IMR-90 (cell line): ENCODE data around the gene ZDHHC17.

Experiments used
- CHD1 ChIP-seq: IDR thresholded peaks from 2 replicates; pipeline ENCODE4 v1.6.1; 2012; ENCODE audit warnings: low read depth, low read length, improper control_type of control experiment
- CTCF ChIP-seq: conservative IDR thresholded peaks from 2 replicates; pipeline ENCODE4 v1.5.1; 2012; ENCODE audit warnings: mild to moderate bottlenecking, low read depth, low read length, improper control_type of control experiment
- FOS ChIP-seq: fragments of 150-350 bp; IDR thresholded peaks from 2 replicates; pipeline ENCODE4 v1.6.1; 2016; ENCODE audit warnings: low read depth, low read length
- POLR2A ChIP-seq: IDR thresholded peaks from 2 replicates; pipeline ENCODE4 v1.6.1; 2012; ENCODE audit warnings: mild to moderate bottlenecking, low read depth, low read length
- RAD21 ChIP-seq: IDR thresholded peaks from 2 replicates; pipeline ENCODE4 v1.6.1; 2012; ENCODE audit warnings: low read length, improper control_type of control experiment
- SMC3 ChIP-seq: fragments of 150-350 bp; IDR thresholded peaks from 2 replicates; pipeline ENCODE4 v1.6.1; 2016; ENCODE audit warnings: low read depth, mild to moderate bottlenecking, antibody characterized with exemption, low read length, moderate library complexity
- USF2 ChIP-seq: fragments of 150-350 bp; IDR thresholded peaks from 2 replicates; pipeline ENCODE4 v1.6.1; 2017; ENCODE audit warnings: mild to moderate bottlenecking, antibody characterized with exemption, low read length, low read depth

- TF ChIP-seq USF2 (no peak), CTCF (no peak), POLR2A (no peak), SMC3 (no peak), CHD1 (no peak), FOS (no peak), RAD21 (no peak)
Measured at GRCh38 chr12:76757694-76758093, 6.2 kb upstream of the ZDHHC17 start.
